ENCODE measurements around the gene ME1.
"Not testable (repeated sequence)": the region's sequence is repeated elsewhere in the genome, so short reads cannot be mapped to it uniquely, and the experiment has no call there.

ME1 gene

GRCh38 chr6:83432636-83433035, 1.8 kb upstream of the ME1 start:
- no peak for DNase-seq (ENCODE audit: low read depth in 2 of 2)

- DNase-seq (ENCODE audit: low read depth in 2 of 2) = no peak
These were observed 799 bp upstream of the ME1 start for GRCh38 chr6:83431545-83432155.

- DNase-seq (ENCODE audit: low read depth in 2 of 2) = no peak
These were observed 817 bp downstream of the ME1 start for GRCh38 chr6:83429857-83430610.

- DNase-seq (ENCODE audit: low read depth in 2 of 2) = no peak
These were observed 1.6 kb downstream of the ME1 start for GRCh38 chr6:83429269-83429668.

GRCh38 chr6:83424392-83425018, 6.3 kb downstream of the ME1 start:
- DNase-seq (ENCODE audit: low read depth in 2 of 2) = no peak

- DNase-seq (ENCODE audit: low read depth in 2 of 2) = peak; percentile 9 to 22
These were observed 12.8 kb downstream of the ME1 start for GRCh38 chr6:83417880-83418663.

GRCh38 chr6:83413068-83413467, 17.8 kb downstream of the ME1 start:
- no peak for DNase-seq (ENCODE audit: low read depth in 2 of 2)

GRCh38 chr6:83411731-83412130, 19.1 kb downstream of the ME1 start:
- DNase-seq (ENCODE audit: low read depth in 2 of 2) = no peak

- no peak for DNase-seq (ENCODE audit: low read depth in 2 of 2)
These were observed 27.7 kb downstream of the ME1 start for GRCh38 chr6:83403191-83403590.

GRCh38 chr6:83389606-83390005, 41.2 kb downstream of the ME1 start:
- no peak for DNase-seq (ENCODE audit: low read depth in 2 of 2)

GRCh38 chr6:83385473-83385872, 45.4 kb downstream of the ME1 start:
- DNase-seq (ENCODE audit: low read depth in 2 of 2) = no peak

- no peak for DNase-seq (ENCODE audit: low read depth in 2 of 2)
These were observed 46.1 kb downstream of the ME1 start for GRCh38 chr6:83384751-83385150.

GRCh38 chr6:83381949-83382348, 48.9 kb downstream of the ME1 start:
- no peak for DNase-seq (ENCODE audit: low read depth in 2 of 2)

- DNase-seq (ENCODE audit: low read depth in 2 of 2) = peak in 1 of 2 experiments; percentile 52
These were observed 52.0 kb downstream of the ME1 start for GRCh38 chr6:83378621-83379388.

- DNase-seq (ENCODE audit: low read depth in 2 of 2) = peak in 1 of 2 experiments; percentile 59
These were observed 59.4 kb downstream of the ME1 start for GRCh38 chr6:83371423-83371822.

GRCh38 chr6:83370567-83370966, 60.3 kb downstream of the ME1 start:
- no peak for DNase-seq (ENCODE audit: low read depth in 2 of 2)

- DNase-seq (ENCODE audit: low read depth in 2 of 2) = no peak
These were observed 61.2 kb downstream of the ME1 start for GRCh38 chr6:83369692-83370091.

GRCh38 chr6:83368577-83368976, 62.3 kb downstream of the ME1 start:
- no peak for DNase-seq (ENCODE audit: low read depth in 2 of 2)

GRCh38 chr6:83367104-83367503, 63.7 kb downstream of the ME1 start:
- DNase-seq (ENCODE audit: low read depth in 2 of 2) = no peak

- DNase-seq (ENCODE audit: low read depth in 2 of 2) = peak; percentile 64 to 70
These were observed 64.9 kb downstream of the ME1 start for GRCh38 chr6:83365931-83366330.

- DNase-seq (ENCODE audit: low read depth in 2 of 2) = not testable (repeated sequence)
These were observed 68.5 kb downstream of the ME1 start for GRCh38 chr6:83362349-83362748.

Measured in fibroblast of skin of left biceps (primary cell).